DND-41 (cell line): ENCODE results near the gene UGT1A5.

Source experiments
- ATAC-seq: fragments of 200-7000 bp; cut with Tn5 transposase; 3 replicates; pipeline ENCODE4 v1.9.1; 2021; ENCODE audit warnings: low read depth; ENCODE audit not compliant: insufficient read depth
- DNase-seq: peaks from one replicate; pipeline ENCODE4 v3.0.0-alpha.2; 2020
- H2AFZ ChIP-seq: 2 replicates; pipeline ENCODE4 v1.6.0; 2012; ENCODE audit warnings: low read depth, low read length
- H3K27ac ChIP-seq: 2 replicates; pipeline ENCODE4 v1.5.1; 2012; ENCODE audit warnings: low read length, inconsistent platforms
- H3K27me3 ChIP-seq: fragments of 200-600 bp; sonication (generic); 2 replicates; pipeline ENCODE4 v1.6.0; 2012; ENCODE audit warnings: low read length, mild to moderate bottlenecking, inconsistent platforms; ENCODE audit not compliant: insufficient read depth, poor library complexity
- H3K36me3 ChIP-seq: 2 replicates; pipeline ENCODE4 v1.5.1; 2012; ENCODE audit warnings: low read length, inconsistent platforms; ENCODE audit not compliant: insufficient read depth
- H3K4me1 ChIP-seq: 2 replicates; pipeline ENCODE4 v1.5.1; 2012; ENCODE audit warnings: mild to moderate bottlenecking, low read length; ENCODE audit not compliant: insufficient read depth
- H3K4me2 ChIP-seq: 2 replicates; pipeline ENCODE4 v1.6.0; 2012; ENCODE audit warnings: mild to moderate bottlenecking, moderate library complexity, low read length, inconsistent platforms; ENCODE audit not compliant: insufficient read depth
- H3K4me3 ChIP-seq, 2 experiments: fragments of 200-600 bp in 1 of 2; shearing (Covaris generic) in 1 of 2; 2 replicates each; pipeline ENCODE4 v1.5.1; 2012 to 2016; ENCODE audit warnings: inconsistent platforms in 2 of 2, low read length in 2 of 2, mild to moderate bottlenecking in 2 of 2, low read depth in 1 of 2, moderate library complexity in 1 of 2
- H3K79me2 ChIP-seq: 2 replicates; pipeline ENCODE4 v1.6.0; 2012; ENCODE audit warnings: low read length, inconsistent platforms; ENCODE audit not compliant: insufficient read depth
- H3K9ac ChIP-seq: 2 replicates; pipeline ENCODE4 v1.6.0; 2012; ENCODE audit warnings: low read depth, mild to moderate bottlenecking, inconsistent platforms, low read length, moderate library complexity
- H3K9me3 ChIP-seq: 2 replicates; pipeline ENCODE4 v1.5.1; 2012; ENCODE audit warnings: low read length, moderate library complexity, mild to moderate bottlenecking, inconsistent platforms; ENCODE audit not compliant: insufficient read depth, severe bottlenecking
- H4K20me1 ChIP-seq: 2 replicates; pipeline ENCODE4 v1.6.0; 2012; ENCODE audit warnings: low read length; ENCODE audit not compliant: insufficient read depth
- CTCF ChIP-seq: IDR thresholded peaks from 2 replicates; pipeline ENCODE4 v1.5.1; 2012; ENCODE audit warnings: borderline replicate concordance, low read length, moderate library complexity, mild to moderate bottlenecking; ENCODE audit not compliant: poor library complexity, severe bottlenecking; ENCODE audit errors: extremely low read depth
- EZH2 ChIP-seq: IDR thresholded peaks from 3 replicates; pipeline ENCODE4 v1.6.1; 2012; ENCODE audit warnings: borderline replicate concordance, low read depth, mild to moderate bottlenecking, moderate library complexity, low read length, inconsistent platforms; ENCODE audit not compliant: severe bottlenecking

Gene UGT1A5

GRCh38 chr2:233793465-233794127, 80.9 kb downstream of the UGT1A5 start:
- ATAC-seq = no peak
- TF ChIP-seq EZH2 (no peak), CTCF (no peak)
- DNase-seq = no peak

GRCh38 chr2:233794128-233794658, 81.5 kb downstream of the UGT1A5 start:
- no peak overlapping the region for H2AFZ ChIP-seq
- no peaks in the 10 kb centered on the region for H3K79me2 ChIP-seq
- no peaks in the 10 kb centered on the region for H3K9me3 ChIP-seq
- DNase-seq = no peak
- no peak overlapping the region for H3K9ac ChIP-seq
- H3K27me3 ChIP-seq = no peaks in the 10 kb centered on the region
- H3K36me3 ChIP-seq = no peaks in the 10 kb centered on the region
- ATAC-seq = no peak
- H3K4me3 ChIP-seq = no peak overlapping the region
- no peaks in the 10 kb centered on the region for H3K4me1 ChIP-seq
- TF ChIP-seq CTCF (no peak), EZH2 (no peak)
- no peaks in the 10 kb centered on the region for H4K20me1 ChIP-seq
- H3K27ac ChIP-seq = no peak overlapping the region
- H3K4me2 ChIP-seq = no peak overlapping the region

More at GRCh38 chr2:233793465-233794127, 80.9 kb downstream of the UGT1A5 start:
- no peak overlapping the region for H2AFZ ChIP-seq
- no peak overlapping the region for H3K9ac ChIP-seq
- no peaks in the 10 kb centered on the region for H3K36me3 ChIP-seq
- H4K20me1 ChIP-seq = no peaks in the 10 kb centered on the region
- H3K27ac ChIP-seq = no peak overlapping the region
- no peaks in the 10 kb centered on the region for H3K79me2 ChIP-seq
- H3K4me3 ChIP-seq = no peak overlapping the region
- H3K9me3 ChIP-seq = no peaks in the 10 kb centered on the region
- no peak overlapping the region for H3K4me2 ChIP-seq
- H3K27me3 ChIP-seq = no peaks in the 10 kb centered on the region
- H3K4me1 ChIP-seq = no peaks in the 10 kb centered on the region

GRCh38 chr2:233795735-233796171, 83.0 kb downstream of the UGT1A5 start:
- Histone ChIP-seq H3K4me2 (no peak overlapping the region), H3K9me3 (no peaks in the 10 kb centered on the region), H3K27me3 (no peaks in the 10 kb centered on the region), H4K20me1 (no peaks in the 10 kb centered on the region), H3K4me1 (no peaks in the 10 kb centered on the region), H2AFZ (no peak overlapping the region), H3K36me3 (no peaks in the 10 kb centered on the region), H3K9ac (no peak overlapping the region), H3K27ac (no peak overlapping the region), H3K4me3 (no peak overlapping the region), H3K79me2 (no peaks in the 10 kb centered on the region)
- TF ChIP-seq CTCF (no peak), EZH2 (no peak)
- DNase-seq (no peak), ATAC-seq (no peak)
